GM12878 (cell line): ENCODE results near the gene CREG1. TPM values are rescaled to one million over a fixed set of nuclear protein-coding genes. Genes with fewer than 3 reads are reported as not detected.
"Not testable (repeated sequence)": the region's sequence is repeated elsewhere in the genome, so short reads cannot be mapped to it uniquely, and the experiment has no call there.

ENCODE experiments used
- ATAC-seq: fragments of 200-7000 bp; cut with Tn5 transposase; 3 replicates; pipeline ENCODE4 v1.9.1; 2020; ENCODE audit warnings: mild to moderate bottlenecking, moderate library complexity
- BruUV-seq: library from RNA; stranded (reverse); fragments of 400-500 nt; replicated peaks from 2 replicates; lab custom pipeline; 2021; lab: Mats Ljungman, UMichigan
- CTCF ChIA-PET: fragments of 300-600 bp; sonication (Branson Sonifier 250); formaldehyde crosslinking; extraction: SDS; loops from one replicate; lab custom pipeline; 2021; ENCODE audit warnings: inconsistent platforms; lab: Yijun Ruan, JAX
- POLR2A ChIA-PET: fragments of 350-600 bp; formaldehyde crosslinking; extraction: SDS; loops from one replicate; lab custom pipeline; 2021; ENCODE audit warnings: inconsistent platforms; lab: Charles Lee
- RAD21 ChIA-PET: fragments of 300-600 bp; sonication (Branson Sonifier 250); formaldehyde crosslinking; loops from one replicate; lab custom pipeline; 2023; ENCODE audit warnings: antibody characterized with exemption; ENCODE audit not compliant: unreplicated experiment; lab: Charles Lee
- SMC1A ChIA-PET: fragments of 300-600 bp; sonication (Branson Sonifier 250); formaldehyde crosslinking; loops from one replicate; lab custom pipeline; 2023; ENCODE audit not compliant: unreplicated experiment, uncharacterized antibody; lab: Charles Lee
- DNase-seq: peaks from one replicate; pipeline ENCODE4 v3.0.0-alpha.2; 2011; ENCODE audit warnings: low read depth, low spot score
- FAIRE-seq: peaks from 3 replicates; lab custom pipeline; 2011; peaks lifted over from hg19 to GRCh38; lab: Jason Lieb, UNC
- H2AFZ ChIP-seq: 2 replicates; pipeline ENCODE4 v1.6.0; 2011; ENCODE audit warnings: low read depth, low read length, control low read depth; ENCODE audit not compliant: control insufficient read depth
- H3K27ac ChIP-seq: 2 replicates; pipeline ENCODE4 v1.5.1; 2011; ENCODE audit warnings: control low read depth; ENCODE audit not compliant: control insufficient read depth, insufficient read depth
- H3K27me3 ChIP-seq, 2 experiments: replicated peaks in 1 of 2; 2 replicates each; pipeline versions ENCODE4 v1.6.0 to v1.6.1; 2011; ENCODE audit warnings: low read length in 1 of 2; ENCODE audit not compliant: control insufficient read depth in 2 of 2, insufficient read depth in 2 of 2
- H3K36me3 ChIP-seq, 2 experiments: 2 replicates each; pipeline ENCODE4 v1.5.1; 2011; ENCODE audit warnings: low read length in 1 of 2; ENCODE audit not compliant: control insufficient read depth in 2 of 2, insufficient read depth in 2 of 2
- H3K4me1 ChIP-seq: 2 replicates; pipeline ENCODE4 v1.6.1; 2011; ENCODE audit warnings: mild to moderate bottlenecking, low read length, moderate library complexity, mixed read lengths; ENCODE audit not compliant: control insufficient read depth, insufficient read depth
- H3K4me2 ChIP-seq: 2 replicates; pipeline ENCODE4 v1.6.0; 2011; ENCODE audit warnings: control low read depth; ENCODE audit not compliant: control insufficient read depth, insufficient read depth
- H3K4me3 ChIP-seq: fragments of 200-600 bp; sonication (generic); 2 replicates; pipeline ENCODE4 v1.5.1; 2016
- H3K79me2 ChIP-seq: 2 replicates; pipeline ENCODE4 v1.6.0; 2011; ENCODE audit warnings: low read length; ENCODE audit not compliant: control insufficient read depth, insufficient read depth
- H3K9ac ChIP-seq: 2 replicates; pipeline ENCODE4 v1.8.0; 2011; ENCODE audit warnings: low read length, control low read depth, mixed read lengths; ENCODE audit not compliant: control insufficient read depth, insufficient read depth
- H3K9me3 ChIP-seq: replicated peaks from 3 replicates; pipeline ENCODE4 v1.5.1; 2011; ENCODE audit warnings: mild to moderate bottlenecking, low read length; ENCODE audit not compliant: control insufficient read depth, insufficient read depth
- H4K20me1 ChIP-seq: 2 replicates; pipeline ENCODE4 v1.6.0; 2011; ENCODE audit not compliant: control insufficient read depth, insufficient read depth
- BCL11A ChIP-seq: IDR thresholded peaks from 2 replicates; pipeline ENCODE4 v1.6.1; 2011; ENCODE audit warnings: low read depth, low read length
- EZH2 ChIP-seq: IDR thresholded peaks from 2 replicates; pipeline ENCODE4 v1.6.1; 2012; ENCODE audit warnings: low read depth, mild to moderate bottlenecking, control low read depth, inconsistent platforms, low read length, borderline replicate concordance; ENCODE audit not compliant: control insufficient read depth
- NR2C1 ChIP-seq: fragments of 450-650 bp; IDR thresholded peaks from 2 replicates; pipeline ENCODE4 v1.6.1; 2017; ENCODE audit warnings: antibody characterized with exemption, mild to moderate bottlenecking, moderate library complexity
- NR2F1 ChIP-seq: fragments of 450-650 bp; conservative IDR thresholded peaks from 2 replicates; pipeline ENCODE4 v1.6.1; 2017; ENCODE audit warnings: mild to moderate bottlenecking
- PML ChIP-seq: IDR thresholded peaks from 2 replicates; pipeline ENCODE4 v1.6.1; 2012; ENCODE audit warnings: low read length, inconsistent platforms
- WGBS: methylation state at CpG from one replicate; pipeline ENCODE4 v1.1.6; 2016; ENCODE audit warnings: low lambda C conversion rate; ENCODE audit not compliant: insufficient replicate concordance, insufficient coverage; ENCODE audit errors: missing lambda C conversion rate; 5-methylcytosine and 5-hydroxymethylcytosine counted together
- in situ Hi-C: fragments of 300-500 bp; cut with MboI; formaldehyde crosslinking; loops from 9 replicates; pipeline ENCODE4 v1.14.3; 2018; ENCODE audit warnings: mixed read lengths
- intact Hi-C: fragments of 100-400 bp; cut with micrococcal nuclease; formaldehyde crosslinking; loops from one replicate; pipeline ENCODE4 v1.14.2; 2022; ENCODE audit not compliant: unreplicated experiment
- polyA plus RNA-seq, 11 experiments: library from polyadenylated mRNA; depleted of rRNA in 4 of 11; unstranded in 6 of 11; stranded (reverse) in 5 of 11; fragments of >200 nt; fragmentation: Nextera tagmentation in 4 of 11; fragmentation: Illumina TruSeq in 1 of 11; extraction: Ambion mirVana in 4 of 11; extraction: Trizol in 1 of 11; gene quantifications; 1 replicate in 1 of 11; 2 replicates in 10 of 11; pipeline versions ENCODE4 v1.2.1 to v1.2.3, GENCODE V29; 2011 to 2016; ENCODE audit warnings: inconsistent platforms in 2 of 11, missing spikeins in 2 of 11, low read depth in 1 of 11
- total RNA-seq, 4 experiments: library from RNA; depleted of rRNA in 3 of 4; stranded (reverse); fragments of >200 nt in 3 of 4; fragmentation: Illumina TruSeq in 1 of 4; extraction: Trizol in 1 of 4; gene quantifications; 2 replicates each; pipeline versions ENCODE4 v1.2.1 to v1.2.3, GENCODE V29; 2013 to 2021
- TF ChIP-seq, protein P1 (sequence below): fragments of 450-650 bp; IDR thresholded peaks from 2 replicates; pipeline ENCODE4 v1.6.1; 2016; ENCODE audit warnings: mild to moderate bottlenecking

CREG1 gene
- total and polyA plus RNA-seq, 10 of the 15 experiments (the other 5 are each of a cell fraction or from before 2014, with no cell fraction given), result 5.3 to 43.8 (median 22.1) TPM

DNA sequence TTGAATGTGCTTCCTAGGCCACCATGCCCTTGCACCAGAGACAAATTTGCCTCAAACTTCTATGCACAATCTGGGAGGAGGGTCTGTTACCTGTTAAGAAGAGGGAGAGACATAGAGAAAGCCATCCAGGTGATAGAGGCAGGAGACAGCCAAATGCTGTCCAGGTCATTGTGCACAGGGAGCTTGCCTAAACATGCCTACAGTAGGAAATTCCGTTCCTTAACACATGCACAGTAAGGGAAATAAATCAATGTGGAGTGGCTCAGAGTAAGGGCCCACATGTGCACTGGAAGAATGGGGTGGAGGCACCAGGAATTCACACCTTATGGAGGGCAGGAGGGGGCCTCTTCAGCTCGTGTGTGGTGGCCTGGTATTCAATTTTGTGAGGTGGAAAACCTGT is 19.5 kb upstream of the CREG1 start (continued):
- TF ChIP-seq, protein P1, sequence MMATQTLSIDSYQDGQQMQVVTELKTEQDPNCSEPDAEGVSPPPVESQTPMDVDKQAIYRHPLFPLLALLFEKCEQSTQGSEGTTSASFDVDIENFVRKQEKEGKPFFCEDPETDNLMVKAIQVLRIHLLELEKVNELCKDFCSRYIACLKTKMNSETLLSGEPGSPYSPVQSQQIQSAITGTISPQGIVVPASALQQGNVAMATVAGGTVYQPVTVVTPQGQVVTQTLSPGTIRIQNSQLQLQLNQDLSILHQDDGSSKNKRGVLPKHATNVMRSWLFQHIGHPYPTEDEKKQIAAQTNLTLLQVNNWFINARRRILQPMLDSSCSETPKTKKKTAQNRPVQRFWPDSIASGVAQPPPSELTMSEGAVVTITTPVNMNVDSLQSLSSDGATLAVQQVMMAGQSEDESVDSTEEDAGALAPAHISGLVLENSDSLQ, result no peak
- TF ChIP-seq BCL11A, result no peak
- TF ChIP-seq NR2F1, result no peak
- TF ChIP-seq NR2C1, result no peak
- no peak for TF ChIP-seq EZH2
- no peak for TF ChIP-seq PML

DNA sequence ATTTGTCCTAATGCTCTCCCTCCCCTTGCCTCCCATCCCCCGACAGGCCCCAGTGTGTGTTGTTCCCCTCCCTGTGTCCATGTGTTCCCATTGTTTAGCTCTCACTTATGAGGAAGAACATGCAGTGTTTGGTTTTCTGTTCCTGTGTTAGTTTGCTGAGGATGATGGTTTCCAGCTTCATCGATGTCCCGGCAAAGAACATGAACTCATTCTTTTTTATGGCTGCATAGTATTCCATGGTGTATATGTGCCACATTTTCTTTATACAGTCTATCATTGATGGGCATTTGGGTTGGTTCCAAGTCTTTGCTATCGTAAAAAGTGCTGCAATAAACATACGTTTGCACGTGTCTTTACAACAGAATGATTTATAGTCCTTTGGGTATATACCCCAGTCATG is 17.1 kb upstream of the CREG1 start:
- H3K4me3 ChIP-seq, BruUV-seq: not testable (repeated sequence)

More for the DNA sequence above, 17.1 kb upstream of the CREG1 start:
- DNase-seq, H3K4me2 ChIP-seq, H3K9ac ChIP-seq, H3K27ac ChIP-seq, POLR2A ChIA-PET, ATAC-seq, intact Hi-C loops, H3K79me2 ChIP-seq, SMC1A ChIA-PET, in situ Hi-C loops, H3K9me3 ChIP-seq, FAIRE-seq, H4K20me1 ChIP-seq, H2AFZ ChIP-seq, H3K27me3 ChIP-seq, RAD21 ChIA-PET, H3K4me1 ChIP-seq, H3K36me3 ChIP-seq: not testable (repeated sequence)
- WGBS, result 73% methylated on average over 6 of the region's 6 CpGs
- CTCF ChIA-PET, result interaction anchor here (0.9 to 3.3 kb wide), 2 partner anchors 13 to 15 kb away, joined by 3 to 10 read pairs; no protein-coding TSS in a partner anchor
